ENCODE data around the gene BRI3BP.

BRI3BP gene

GRCh38 chr12:125079084-125079483 lies 85.6 kb downstream of the BRI3BP start:
- DNase-seq (ENCODE audit: low spot score): no peak
- no peak for TF ChIP-seq CTCF (IDR thresholded peaks at IDR 0.05; ENCODE audit: extremely low read depth, missing control alignments)

DNA sequence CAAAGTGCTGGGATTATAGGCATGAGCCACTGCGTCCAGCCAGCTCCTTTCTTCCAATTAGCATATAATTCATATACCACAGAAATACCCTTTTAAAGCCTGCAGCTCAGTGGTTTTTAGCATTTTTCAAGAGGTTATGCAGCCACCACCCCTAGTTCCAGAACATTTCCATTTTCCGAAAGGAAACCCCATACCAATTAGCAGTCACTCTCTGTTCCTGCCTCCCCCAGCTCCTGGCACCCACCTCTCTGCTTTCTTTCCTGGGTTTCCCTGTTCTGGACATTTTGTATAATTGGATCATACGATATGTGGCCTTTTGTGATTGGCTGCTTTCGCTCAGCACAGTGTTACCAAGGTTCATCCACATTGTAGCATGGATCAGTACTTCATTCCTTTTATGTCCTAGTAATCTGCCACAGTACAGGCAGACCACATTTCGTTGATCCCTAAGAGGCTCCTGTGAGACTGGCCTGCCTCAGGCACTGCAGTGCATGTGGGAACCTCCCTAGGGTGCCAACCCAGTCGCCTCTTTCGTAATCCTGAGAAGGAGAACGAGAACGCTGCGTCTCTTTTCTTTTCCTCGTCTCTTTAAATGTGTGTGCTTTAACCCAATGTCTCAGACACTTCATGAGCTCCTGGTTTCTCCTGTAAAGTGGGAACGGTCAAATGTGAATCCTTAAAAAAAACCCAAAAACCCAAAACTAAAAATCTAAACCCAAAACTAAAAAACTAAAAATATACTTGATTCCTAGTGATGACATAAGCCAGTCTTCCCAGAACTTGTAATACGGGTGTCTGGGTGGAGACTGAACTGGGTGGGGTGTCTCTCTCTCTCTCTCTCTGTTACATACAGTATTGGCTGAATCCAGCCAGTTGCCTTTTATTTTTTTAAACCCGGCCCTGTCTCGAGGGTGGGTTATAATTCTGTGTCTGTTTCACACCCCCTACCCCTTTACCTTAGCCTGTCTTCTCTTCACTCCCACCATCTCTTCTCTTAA lies 86.5 kb downstream of the BRI3BP start:
- DNase-seq (ENCODE audit: low spot score): no peak

More for the DNA sequence above, 86.5 kb downstream of the BRI3BP start:
- no peak for TF ChIP-seq CTCF (IDR thresholded peaks at IDR 0.05; ENCODE audit: extremely low read depth, missing control alignments)
